Neural progenitor cell (in vitro differentiated cells): Measurements from ENCODE around the gene RNPEPL1. TPM values are rescaled to one million over a fixed set of nuclear protein-coding genes. Genes with fewer than 3 reads are reported as not detected.

ENCODE experiments used
- DNase-seq: peaks from one replicate; pipeline ENCODE4 v3.0.0-alpha.2; 2016; ENCODE audit warnings: low spot score
- H2AFZ ChIP-seq: fragments of 200-600 bp; sonication (generic); replicated peaks from 2 replicates; pipeline ENCODE4 v1.6.1; 2016; ENCODE audit warnings: antibody characterized with exemption
- H3F3A ChIP-seq: fragments of 200-600 bp; sonication (generic); 2 replicates; pipeline ENCODE4 v1.6.1; 2016; ENCODE audit warnings: antibody characterized with exemption, low read depth
- H3K27ac ChIP-seq: fragments of 200-600 bp; sonication (generic); 2 replicates; pipeline ENCODE4 v1.5.1; 2016; ENCODE audit warnings: mild to moderate bottlenecking
- H3K27me3 ChIP-seq: fragments of 200-600 bp; sonication (generic); 2 replicates; pipeline ENCODE4 v1.6.1; 2016; ENCODE audit warnings: mild to moderate bottlenecking, moderate library complexity
- H3K36me3 ChIP-seq: fragments of 200-600 bp; sonication (generic); 2 replicates; pipeline ENCODE4 v1.5.1; 2016
- H3K4me1 ChIP-seq: fragments of 200-600 bp; sonication (generic); 2 replicates; pipeline ENCODE4 v1.6.1; 2016; ENCODE audit warnings: mixed run types
- H3K4me2 ChIP-seq: fragments of 200-600 bp; sonication (generic); 2 replicates; pipeline ENCODE4 v1.6.1; 2016
- H3K4me3 ChIP-seq: fragments of 200-600 bp; sonication (generic); 2 replicates; pipeline ENCODE4 v1.5.1; 2016
- H3K79me2 ChIP-seq: fragments of 200-600 bp; sonication (generic); 2 replicates; pipeline ENCODE4 v1.6.1; 2016; ENCODE audit warnings: low read depth
- H3K9ac ChIP-seq: fragments of 200-600 bp; sonication (generic); 2 replicates; pipeline ENCODE4 v1.6.1; 2016
- H3K9me3 ChIP-seq: fragments of 200-600 bp; sonication (generic); 2 replicates; pipeline ENCODE4 v1.5.1; 2016; ENCODE audit warnings: low read depth
- H4K20me1 ChIP-seq: fragments of 200-600 bp; sonication (generic); 2 replicates; pipeline ENCODE4 v1.6.1; 2016; ENCODE audit warnings: low read depth
- H3K27ac Mint-ChIP-seq: 3 replicates; pipeline ENCODE4 v1.8.0; 2021; ENCODE audit warnings: mixed read lengths
- H3K27me3 Mint-ChIP-seq: 2 replicates; pipeline ENCODE4 v1.8.0; 2022; ENCODE audit warnings: low read depth, mild to moderate bottlenecking, inconsistent platforms, moderate library complexity, mixed read lengths; ENCODE audit not compliant: insufficient read depth
- H3K36me3 Mint-ChIP-seq: 3 replicates; pipeline ENCODE4 v1.8.0; 2021; ENCODE audit warnings: mixed read lengths
- H3K4me1 Mint-ChIP-seq: 3 replicates; pipeline ENCODE4 v1.8.0; 2021; ENCODE audit warnings: mixed read lengths
- H3K4me3 Mint-ChIP-seq: 3 replicates; pipeline ENCODE4 v1.8.0; 2021; ENCODE audit warnings: mild to moderate bottlenecking, moderate library complexity, mixed read lengths
- H3K9me3 Mint-ChIP-seq: 3 replicates; pipeline ENCODE4 v1.8.0; 2020; ENCODE audit warnings: mixed read lengths
- CTCF ChIP-seq: fragments of 200-600 bp; sonication (generic); IDR thresholded peaks from 2 replicates; pipeline ENCODE4 v1.5.1; 2017; ENCODE audit warnings: antibody characterized with exemption, mild to moderate bottlenecking
- EZH2 ChIP-seq: fragments of 200-600 bp; sonication (generic); IDR thresholded peaks from 2 replicates; pipeline ENCODE4 v1.6.1; 2017; ENCODE audit warnings: antibody characterized with exemption, mild to moderate bottlenecking, moderate library complexity
- EZH2phosphoT487 ChIP-seq: fragments of 200-600 bp; sonication (generic); IDR thresholded peaks from 2 replicates; pipeline ENCODE4 v1.6.1; 2017; ENCODE audit warnings: antibody characterized with exemption
- total RNA-seq: library from RNA; depleted of rRNA; stranded (reverse); fragments of >200 nt; gene quantifications from 2 replicates; pipeline ENCODE4 v1.2.3, GENCODE V29; 2015; ENCODE audit warnings: low replicate concordance

RNPEPL1 gene
- total RNA-seq, 1 donor from 2014 or later, result 2.7 TPM

- Histone ChIP-seq H4K20me1 (peaks cover 11% of the 10 kb centered on the region), H3K36me3 (no peaks in the 10 kb centered on the region), H3K79me2 (peaks cover 9% of the 10 kb centered on the region), H2AFZ (no peak overlapping the region), H3K4me2 (no peak overlapping the region), H3K27me3 (no peaks in the 10 kb centered on the region), H3K27ac (no peak overlapping the region), H3K9me3 (no peaks in the 10 kb centered on the region), H3K4me3 (no peak overlapping the region), H3K9ac (no peak overlapping the region), H3K4me1 (no peaks in the 10 kb centered on the region), H3F3A (no peaks in the 10 kb centered on the region)
- H3K4me1 Mint-ChIP-seq, result no peaks in the 10 kb centered on the region
- no peak for DNase-seq
- TF ChIP-seq CTCF (no peak), EZH2 (no peak), EZH2phosphoT487 (no peak)
- H3K36me3 Mint-ChIP-seq, result peaks cover 2% of the 10 kb centered on the region
- H3K9me3 Mint-ChIP-seq, result no peaks in the 10 kb centered on the region
- no peak overlapping the region for H3K27ac Mint-ChIP-seq
- H3K4me3 Mint-ChIP-seq, result no peak overlapping the region
- no peaks in the 10 kb centered on the region for H3K27me3 Mint-ChIP-seq
These were observed 26.5 kb downstream of the RNPEPL1 start for GRCh38 chr2:240594511-240595380.

- H3K79me2 ChIP-seq, result peaks cover under 1% of the 10 kb centered on the region
- no peaks in the 10 kb centered on the region for H3K36me3 ChIP-seq
- Mint-ChIP-seq H3K36me3 (peaks cover 5% of the 10 kb centered on the region), H3K9me3 (no peaks in the 10 kb centered on the region), H3K27ac (no peak overlapping the region), H3K4me1 (no peaks in the 10 kb centered on the region), H3K4me3 (no peak overlapping the region), H3K27me3 (no peaks in the 10 kb centered on the region)
- no peak overlapping the region for H3K4me2 ChIP-seq
- H3K4me1 ChIP-seq, result no peaks in the 10 kb centered on the region
- DNase-seq, result peak; percentile 61
- H3K27ac ChIP-seq, result no peak overlapping the region
- no peak overlapping the region for H3K4me3 ChIP-seq
- H3K9ac ChIP-seq, result no peak overlapping the region
- H3F3A ChIP-seq, result no peaks in the 10 kb centered on the region
- H3K27me3 ChIP-seq, result no peaks in the 10 kb centered on the region
- H2AFZ ChIP-seq, result no peak overlapping the region
- peaks cover 11% of the 10 kb centered on the region for H4K20me1 ChIP-seq
- no peaks in the 10 kb centered on the region for H3K9me3 ChIP-seq
- TF ChIP-seq CTCF (peak; percentile 55), EZH2phosphoT487 (no peak), EZH2 (no peak)
These were observed 27.2 kb downstream of the RNPEPL1 start for GRCh38 chr2:240595381-240596079.

- no peak for DNase-seq
- H3K27me3 ChIP-seq, result no peaks in the 10 kb centered on the region
- Mint-ChIP-seq H3K4me3 (no peak overlapping the region), H3K36me3 (peaks cover 5% of the 10 kb centered on the region), H3K27me3 (no peaks in the 10 kb centered on the region), H3K4me1 (no peaks in the 10 kb centered on the region), H3K27ac (no peak overlapping the region), H3K9me3 (no peaks in the 10 kb centered on the region)
- peaks cover 11% of the 10 kb centered on the region for H4K20me1 ChIP-seq
- H3K4me3 ChIP-seq, result no peak overlapping the region
- H2AFZ ChIP-seq, result no peak overlapping the region
- H3K79me2 ChIP-seq, result no peaks in the 10 kb centered on the region
- H3K9ac ChIP-seq, result no peak overlapping the region
- H3K4me2 ChIP-seq, result no peak overlapping the region
- TF ChIP-seq CTCF (no peak), EZH2phosphoT487 (no peak), EZH2 (no peak)
- no peaks in the 10 kb centered on the region for H3K36me3 ChIP-seq
- no peaks in the 10 kb centered on the region for H3F3A ChIP-seq
- H3K27ac ChIP-seq, result no peak overlapping the region
- no peaks in the 10 kb centered on the region for H3K9me3 ChIP-seq
- no peaks in the 10 kb centered on the region for H3K4me1 ChIP-seq
These were observed 27.8 kb downstream of the RNPEPL1 start for GRCh38 chr2:240596080-240596460.
